ENCODE results near the gene TRIM67.

GRCh38 chr1:231189683-231190270 is 27.9 kb downstream of the TRIM67 start:
- TF ChIP-seq CTCF (conservative IDR thresholded peaks at IDR 0.05; ENCODE audit: low read depth, low read length) (no peak), EZH2 (IDR thresholded peaks at IDR 0.05; ENCODE audit: low read length, unreplicated experiment) (no peak)
